Middle frontal gyrus (tissue), 1 donor: ENCODE results near the gene SARS2.

Source experiments
- DNase-seq: peaks from one replicate; pipeline ENCODE4 v3.0.0-alpha.2; 2015; ENCODE audit warnings: low spot score; ENCODE audit errors: extremely low spot score

The SARS2 gene

DNA sequence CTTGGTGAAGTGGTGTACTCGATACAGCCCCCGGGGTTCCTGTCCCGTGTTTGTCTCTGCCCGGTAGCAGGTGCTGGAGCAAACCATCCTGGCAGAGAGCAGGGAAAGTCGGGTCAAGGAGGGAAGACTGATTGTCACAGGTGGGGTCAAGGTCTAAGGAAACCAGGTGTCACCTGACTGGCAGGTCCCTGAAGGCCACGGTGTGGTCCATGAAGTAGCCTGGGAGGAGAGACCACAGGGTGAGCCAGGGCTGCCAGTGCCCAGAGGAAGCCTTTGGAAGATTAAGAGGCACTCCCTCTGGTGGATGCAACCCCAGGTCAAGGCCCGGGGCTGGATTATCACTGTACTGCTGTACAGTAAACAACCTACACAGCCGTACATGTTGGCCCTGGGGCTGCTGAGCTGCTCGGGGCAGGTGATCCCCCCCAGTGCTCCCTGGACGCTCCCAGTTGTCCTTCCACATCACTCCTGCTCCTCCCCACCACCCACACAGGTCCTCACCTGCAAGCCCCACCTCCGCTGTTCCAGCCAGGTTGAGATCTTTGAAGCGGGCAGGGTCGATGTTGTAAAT, 12.6 kb downstream of the SARS2 start:
- DNase-seq: no peak

DNA sequence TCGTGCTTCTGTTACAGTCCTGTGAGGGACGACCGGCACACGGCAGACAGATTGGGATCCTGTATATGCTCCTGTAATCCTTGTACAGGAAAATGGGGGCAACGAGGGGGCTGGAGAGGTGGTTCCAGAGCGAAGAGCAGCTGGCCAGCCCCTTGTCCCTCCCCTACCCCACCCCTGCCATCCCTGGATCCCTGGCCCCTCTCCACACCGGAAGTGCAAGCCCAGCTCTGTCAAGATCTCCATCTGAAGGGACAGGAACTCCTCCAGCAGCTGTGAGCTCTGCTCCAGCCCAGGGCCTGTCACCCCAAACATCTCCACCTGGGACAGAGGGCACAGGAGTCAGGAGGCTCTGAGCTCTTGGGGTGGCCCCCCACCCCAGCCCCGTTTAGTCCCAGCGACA, 13.0 kb downstream of the SARS2 start:
- no peak for DNase-seq

DNA sequence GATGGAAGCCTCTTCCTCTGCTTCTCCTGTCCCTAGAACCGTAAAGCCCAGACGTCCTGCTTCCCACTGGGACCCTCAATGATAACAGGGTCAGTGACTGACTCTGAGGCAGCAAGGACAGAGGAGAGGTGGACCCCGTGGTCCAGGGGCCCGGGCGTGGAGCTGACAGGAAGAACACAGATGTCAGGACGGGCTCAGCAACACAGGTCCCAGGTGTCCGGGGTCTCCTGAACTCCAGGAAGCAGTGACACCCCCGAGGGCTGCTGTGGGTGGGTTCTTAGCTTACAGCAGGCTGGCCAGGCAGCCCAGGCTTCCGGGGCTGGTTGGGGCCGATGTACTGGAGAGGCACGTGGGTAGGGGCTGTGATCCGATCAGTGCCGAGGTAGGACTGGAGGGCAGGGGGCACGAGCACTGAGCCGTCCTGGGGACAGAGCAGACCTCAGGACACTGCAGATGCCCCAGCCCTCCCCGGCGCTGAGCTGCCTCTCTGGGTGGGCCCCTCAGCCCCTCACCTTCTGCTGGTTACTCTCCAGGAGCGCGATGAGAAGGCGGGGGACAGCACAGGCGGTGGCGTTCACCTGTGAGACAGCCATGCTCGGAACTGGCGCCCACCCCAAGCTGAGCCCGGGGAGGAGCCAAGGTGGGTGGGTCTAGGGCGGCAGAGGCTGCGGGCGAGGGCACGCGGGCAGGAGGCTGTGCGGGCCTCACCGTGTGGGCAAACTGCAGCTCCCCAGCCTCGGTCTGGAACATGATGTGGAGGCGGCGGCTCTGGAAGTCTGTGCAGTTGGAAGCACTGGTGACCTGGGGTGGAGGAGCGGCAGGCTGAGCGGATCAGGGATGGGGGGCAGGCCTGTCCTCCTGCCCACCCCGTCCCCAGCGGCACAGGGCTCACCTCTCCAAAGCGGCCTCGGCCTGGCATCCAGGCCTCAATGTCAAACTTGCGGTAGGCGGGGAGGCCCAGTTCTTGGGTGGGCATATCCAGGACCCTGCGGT, 14.9 kb downstream of the SARS2 start:
- DNase-seq: no peak

DNA sequence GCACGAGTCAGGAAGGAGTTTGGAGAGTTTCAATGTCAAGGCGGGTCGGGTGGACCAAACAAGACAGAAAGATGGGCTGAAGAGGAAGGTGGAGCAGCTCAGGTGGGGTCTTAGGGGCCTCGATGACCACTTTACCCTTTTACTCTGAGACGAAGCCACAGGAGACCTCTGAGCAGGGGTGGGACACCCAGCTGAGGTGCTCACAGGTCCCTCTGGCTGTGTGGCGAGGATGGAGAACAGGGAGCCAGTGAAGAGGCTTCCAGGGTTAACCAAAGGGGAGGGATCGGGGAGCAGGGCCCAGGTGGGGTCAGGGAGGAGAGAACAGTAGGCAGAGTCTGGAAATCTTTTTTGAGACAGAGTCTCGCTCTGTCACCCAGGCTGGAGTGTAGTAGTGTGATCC, 16.6 kb downstream of the SARS2 start:
- no peak for DNase-seq

DNA sequence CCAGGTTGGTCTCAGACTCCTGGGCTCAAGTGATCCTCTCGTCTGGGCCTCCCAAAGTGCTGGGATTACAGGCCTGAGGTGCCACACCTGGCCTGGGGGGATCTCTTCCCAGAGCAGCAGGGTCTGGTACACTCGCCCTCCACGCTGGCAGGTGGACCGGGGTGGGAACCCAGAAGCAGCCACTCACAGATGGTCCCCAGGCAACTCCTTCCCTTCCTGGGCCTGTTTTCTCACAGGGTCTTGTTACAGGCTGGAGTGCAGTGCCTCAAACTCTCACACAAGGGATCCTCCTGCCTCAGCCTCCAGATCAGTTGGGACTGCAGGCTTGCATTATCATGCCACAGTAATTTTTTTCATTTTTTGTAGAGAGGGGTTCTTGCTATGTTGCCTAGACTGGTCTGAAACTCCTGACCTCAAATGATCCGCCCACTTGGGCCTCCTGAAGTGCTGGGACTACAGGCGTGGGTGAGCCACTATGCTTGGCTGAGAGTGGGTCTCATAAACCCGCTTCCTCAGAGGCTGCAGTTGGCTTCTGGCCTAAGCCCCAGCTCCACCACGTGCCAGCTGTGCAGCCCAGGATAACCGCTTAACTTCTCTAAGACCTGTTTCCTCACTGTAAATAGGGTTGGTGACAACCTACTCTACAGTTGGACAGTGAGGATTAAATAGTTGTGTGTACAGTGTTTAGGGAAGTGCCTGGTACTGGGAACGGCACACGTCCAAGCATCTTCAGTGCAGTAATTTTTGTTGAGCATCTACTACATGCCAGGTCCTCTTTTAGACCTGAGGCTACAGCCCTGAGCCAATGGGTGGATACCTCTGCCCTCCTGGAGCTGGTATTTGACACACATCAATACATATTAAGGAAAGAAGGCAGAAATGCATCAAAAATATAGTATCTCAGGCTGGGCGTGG, 17.7 kb downstream of the SARS2 start:
- DNase-seq: no peak

DNA sequence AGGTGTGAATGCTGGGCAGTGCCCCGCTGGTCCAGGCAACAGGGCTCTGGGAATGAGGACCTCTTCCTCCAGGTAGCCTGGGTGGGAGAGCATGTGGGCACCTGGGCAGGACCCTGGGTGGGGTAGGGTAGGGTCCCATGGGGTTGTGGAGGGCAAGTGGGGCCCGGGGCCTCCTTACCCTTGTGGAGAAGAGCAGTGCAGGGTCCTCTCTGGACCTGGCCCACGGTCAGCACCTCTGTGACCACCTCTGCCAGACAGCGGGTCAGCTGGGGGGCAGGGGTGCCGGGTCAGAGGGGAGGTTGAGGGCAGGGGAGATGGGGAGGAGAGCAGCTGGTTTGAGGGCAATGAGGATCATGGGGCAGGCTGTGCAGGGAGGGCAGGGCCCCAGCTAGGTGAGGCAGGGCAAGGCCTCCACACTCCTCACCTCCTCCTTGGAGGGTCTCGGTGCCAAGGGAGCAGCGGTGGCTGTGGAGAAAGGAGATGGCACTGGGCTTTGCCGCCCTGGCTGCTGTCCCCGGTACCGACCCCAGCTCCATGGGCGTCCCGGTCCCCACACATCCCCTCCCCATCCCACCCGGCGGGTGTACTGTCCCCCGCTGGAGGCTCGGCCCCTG, 19.1 kb downstream of the SARS2 start:
- DNase-seq: no peak

DNA sequence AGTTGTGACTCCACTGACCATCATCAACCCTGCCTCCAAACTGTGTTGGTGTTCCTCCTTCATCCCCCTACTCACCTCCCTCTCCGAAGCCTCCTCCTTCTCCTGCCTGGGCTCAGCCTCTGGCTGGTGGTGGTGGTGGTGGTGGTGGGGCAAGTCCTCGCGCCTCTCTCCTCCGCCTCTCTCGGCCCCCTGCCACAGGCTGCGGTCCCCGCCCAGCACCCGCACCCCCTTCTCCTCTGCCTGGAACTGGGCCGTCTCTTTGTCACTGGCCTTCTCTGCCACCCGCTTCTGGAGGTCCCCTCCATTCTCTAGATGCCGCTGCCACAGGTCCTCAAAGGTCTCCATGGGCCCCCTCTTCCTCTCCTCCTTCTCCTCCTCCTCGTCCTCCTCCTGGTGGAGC, 20.1 kb downstream of the SARS2 start:
- no peak for DNase-seq

DNA sequence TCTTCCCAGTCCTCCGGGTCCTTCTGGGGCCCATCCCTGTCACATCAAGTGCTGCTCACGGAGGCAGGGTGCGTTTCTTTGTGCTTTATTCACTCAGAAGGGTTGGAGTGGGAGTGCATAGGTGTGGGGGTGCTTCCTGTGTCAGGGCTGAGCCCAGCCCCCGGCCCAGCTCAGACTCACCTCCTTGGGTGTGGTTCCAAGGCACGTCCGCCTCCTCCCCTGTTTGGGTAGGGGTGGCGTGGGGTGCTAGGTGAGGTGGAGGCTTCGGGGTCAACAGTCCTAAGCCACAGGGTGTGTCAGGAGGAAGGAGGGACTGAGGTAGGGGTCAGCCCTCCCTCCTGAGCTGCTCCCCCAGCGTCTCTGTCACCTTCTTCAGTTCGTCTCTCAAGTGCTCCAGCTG, 21.7 kb downstream of the SARS2 start:
- DNase-seq: no peak

DNA sequence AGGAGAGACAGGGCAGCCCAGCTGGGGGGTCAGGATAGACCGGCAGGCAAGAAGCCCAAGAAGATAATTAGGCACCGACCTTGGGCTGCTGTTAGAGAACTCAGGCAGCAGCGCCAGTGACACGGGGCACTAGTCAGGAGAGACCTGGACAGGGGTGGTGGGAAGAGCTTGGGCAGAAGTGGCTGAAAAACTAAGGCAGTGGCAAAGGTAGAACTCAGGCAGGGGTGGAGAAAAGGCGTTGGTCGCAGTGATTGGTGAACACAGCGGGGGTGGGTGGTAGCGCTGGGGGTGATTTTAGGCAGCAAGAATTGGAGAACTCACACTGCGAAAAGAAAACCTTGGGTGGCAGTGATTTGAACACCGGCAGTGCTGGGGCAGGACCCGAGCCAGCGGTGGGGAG, 22.9 kb downstream of the SARS2 start:
- DNase-seq: no peak

DNA sequence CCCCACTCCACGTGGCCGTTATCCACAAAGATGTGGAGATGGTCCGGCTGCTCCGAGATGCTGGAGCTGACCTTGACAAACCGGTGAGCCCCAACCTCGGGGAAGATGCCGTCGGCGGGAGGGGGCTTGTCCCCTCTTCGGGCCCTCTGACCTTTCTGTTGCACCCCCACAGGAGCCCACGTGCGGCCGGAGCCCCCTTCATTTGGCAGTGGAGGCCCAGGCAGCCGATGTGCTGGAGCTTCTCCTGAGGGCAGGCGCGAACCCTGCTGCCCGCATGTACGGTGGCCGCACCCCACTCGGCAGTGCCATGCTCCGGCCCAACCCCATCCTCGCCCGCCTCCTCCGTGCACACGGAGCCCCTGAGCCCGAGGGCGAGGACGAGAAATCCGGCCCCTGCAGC, 23.3 kb downstream of the SARS2 start:
- DNase-seq: no peak

DNA sequence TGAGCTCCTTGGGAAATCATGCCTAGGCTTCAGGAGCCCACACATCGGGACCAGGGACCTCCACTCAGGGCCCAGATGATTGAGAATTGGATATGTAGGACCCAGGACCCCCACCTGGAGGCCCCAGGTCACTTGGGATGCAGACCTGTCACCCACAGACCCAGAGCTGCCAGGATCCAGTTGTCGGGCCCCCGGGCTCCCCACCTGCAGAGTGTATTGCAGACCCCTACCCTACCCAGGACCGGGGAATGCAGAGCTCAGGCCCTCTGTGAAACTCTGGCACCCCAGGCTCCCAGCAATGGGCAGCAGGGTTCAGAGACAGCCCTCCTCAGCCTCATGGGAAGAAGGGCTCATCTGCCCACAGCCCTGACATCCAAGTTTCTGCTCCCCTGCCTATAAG, 24.9 kb downstream of the SARS2 start:
- no peak for DNase-seq

DNA sequence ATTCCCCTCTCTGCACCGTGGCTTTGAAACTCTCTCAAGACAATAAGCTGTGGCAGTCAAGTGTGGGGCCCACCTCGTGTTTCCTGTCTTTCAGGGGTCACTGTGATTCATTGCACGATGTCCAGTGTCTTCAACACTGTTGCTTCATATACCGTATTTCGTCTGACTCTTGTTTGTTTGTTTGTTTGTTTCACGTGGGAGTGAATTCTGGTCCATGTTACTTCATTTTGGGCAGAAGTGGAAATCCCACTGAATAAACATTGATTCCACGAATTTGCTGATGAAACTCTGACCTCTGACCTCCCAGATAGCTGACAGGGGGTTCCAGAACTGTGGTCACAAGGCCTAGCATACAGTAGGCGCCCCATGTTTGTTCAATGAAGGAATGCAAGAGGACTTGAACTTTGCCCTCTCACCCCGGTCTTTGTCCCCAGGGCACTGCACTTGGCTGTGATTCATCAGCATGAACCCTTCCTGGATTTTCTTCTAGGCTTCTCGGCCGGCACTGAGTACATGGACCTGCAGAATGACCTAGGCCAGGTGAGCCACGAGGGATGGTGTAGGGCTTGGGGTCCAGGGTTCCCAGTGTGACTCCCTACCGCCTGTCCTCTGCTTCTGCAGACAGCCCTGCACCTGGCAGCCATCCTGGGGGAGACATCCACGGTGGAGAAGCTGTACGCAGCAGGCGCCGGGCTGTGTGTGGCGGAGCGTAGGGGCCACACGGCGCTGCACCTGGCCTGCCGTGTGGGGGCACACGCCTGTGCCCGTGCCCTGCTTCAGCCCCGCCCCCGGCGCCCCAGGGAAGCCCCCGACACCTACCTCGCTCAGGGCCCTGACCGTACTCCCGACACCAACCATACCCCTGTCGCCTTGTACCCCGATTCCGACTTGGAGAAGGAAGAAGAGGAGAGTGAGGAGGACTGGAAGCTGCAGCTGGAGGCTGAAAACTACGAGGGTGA, 25.7 kb downstream of the SARS2 start:
- no peak for DNase-seq

DNA sequence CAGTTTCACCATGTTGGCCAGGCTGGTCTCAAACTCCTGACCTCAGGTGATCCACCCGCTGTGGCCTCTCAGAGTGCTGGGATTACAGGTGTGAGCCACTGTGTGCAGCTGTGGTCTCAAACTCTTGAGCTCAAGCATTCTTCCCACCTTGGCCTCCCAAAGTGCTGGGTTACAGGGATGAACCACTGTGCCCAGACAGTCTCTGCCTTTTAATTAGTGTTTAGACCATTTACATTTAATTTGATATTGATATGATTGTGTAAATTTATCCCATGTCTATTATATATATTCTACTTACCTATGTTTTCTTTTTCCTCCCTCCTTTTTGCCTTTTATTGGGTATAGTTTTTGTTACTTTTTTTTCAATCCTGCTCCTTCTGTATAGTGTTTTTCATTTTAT, 28.9 kb downstream of the SARS2 start:
- no peak for DNase-seq

DNA sequence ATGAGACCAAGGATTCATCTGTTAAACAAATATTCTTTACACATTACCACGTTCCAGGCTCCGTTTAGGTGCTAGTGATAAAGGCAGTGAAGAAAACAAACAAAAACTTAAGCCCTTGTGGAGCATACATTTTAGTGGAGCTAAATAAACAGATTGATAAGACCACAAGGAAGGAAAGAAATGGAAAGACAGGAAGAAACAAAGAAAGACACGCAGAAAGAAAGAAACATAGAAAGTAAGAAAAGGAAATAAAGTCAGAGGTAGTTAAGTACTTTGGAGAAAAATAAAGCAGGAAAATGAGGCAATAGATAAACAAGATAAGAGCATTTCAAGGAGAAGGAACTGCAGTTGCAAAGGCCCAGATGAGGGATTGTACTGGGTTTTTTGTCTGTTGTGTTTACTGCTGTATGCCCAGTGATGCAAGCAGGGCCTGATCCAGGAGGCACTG, 29.8 kb downstream of the SARS2 start:
- DNase-seq: no peak

DNA sequence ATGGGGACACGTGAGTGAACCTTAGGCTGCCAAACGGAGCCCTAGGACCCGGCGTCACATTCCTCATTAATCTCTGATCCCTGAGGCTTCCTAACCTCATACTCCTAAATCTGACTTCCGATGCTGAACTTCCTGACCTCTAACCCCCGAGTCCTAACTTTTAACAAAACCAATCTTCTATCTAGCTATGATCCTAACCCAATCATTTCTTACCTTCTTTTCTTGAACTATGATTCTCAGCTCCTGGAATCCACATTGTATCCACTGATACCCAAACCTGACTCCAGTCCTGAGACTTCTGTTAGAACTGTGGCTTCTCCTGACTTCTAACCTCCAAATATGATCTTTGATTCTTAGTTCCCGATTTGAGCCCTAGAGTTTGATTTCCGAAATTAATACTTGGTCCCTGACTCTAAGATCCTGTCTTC, 30.3 kb downstream of the SARS2 start:
- peak; percentile 44 for DNase-seq

DNA sequence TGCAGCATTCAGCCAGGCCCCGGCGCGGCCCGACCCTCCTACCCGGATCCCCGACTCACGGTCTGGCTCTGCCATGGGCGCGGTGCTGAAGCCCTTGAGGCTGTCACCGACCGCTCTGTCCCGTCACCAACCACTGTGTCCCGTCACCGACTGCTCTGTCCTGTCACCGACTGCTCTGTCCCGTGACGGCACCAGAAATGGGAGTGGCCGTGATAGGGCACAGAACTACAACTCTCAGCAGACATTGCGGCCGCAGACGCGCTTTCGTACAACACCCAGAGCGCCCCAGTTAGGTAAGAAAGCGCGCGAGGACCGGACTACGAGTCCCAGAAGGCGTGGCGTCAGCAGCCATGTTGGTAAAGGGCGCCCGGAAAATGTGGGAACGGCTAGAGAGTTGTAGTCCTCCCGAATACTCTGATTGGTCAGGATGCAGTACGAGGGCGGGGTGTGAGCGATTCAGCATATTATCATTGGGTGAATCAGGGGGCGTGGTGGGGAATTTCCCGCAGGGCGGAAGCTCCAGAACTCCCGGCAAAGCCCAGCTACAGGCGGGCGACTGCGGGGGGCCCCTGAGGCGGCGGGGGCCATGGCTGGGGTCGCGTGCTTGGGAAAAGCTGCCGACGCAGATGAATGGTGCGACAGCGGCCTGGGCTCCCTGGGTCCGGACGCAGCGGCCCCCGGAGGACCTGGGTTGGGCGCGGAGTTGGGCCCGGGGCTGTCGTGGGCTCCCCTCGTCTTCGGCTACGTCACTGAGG, 30.9 kb downstream of the SARS2 start, which contains the start of the genes NFKBIB and SIRT2:
Gene NFKBIB, plus strand, starts transcription at position 523 of the 755 bp plus-strand sequence. Its CDS starts 64 bp downstream, at position 587.
Gene SIRT2, minus strand, starts transcription at position 172 of the 755 bp plus-strand sequence. Its CDS starts 97 bp downstream, at position 75.
- DNase-seq: peak; percentile 100

DNA sequence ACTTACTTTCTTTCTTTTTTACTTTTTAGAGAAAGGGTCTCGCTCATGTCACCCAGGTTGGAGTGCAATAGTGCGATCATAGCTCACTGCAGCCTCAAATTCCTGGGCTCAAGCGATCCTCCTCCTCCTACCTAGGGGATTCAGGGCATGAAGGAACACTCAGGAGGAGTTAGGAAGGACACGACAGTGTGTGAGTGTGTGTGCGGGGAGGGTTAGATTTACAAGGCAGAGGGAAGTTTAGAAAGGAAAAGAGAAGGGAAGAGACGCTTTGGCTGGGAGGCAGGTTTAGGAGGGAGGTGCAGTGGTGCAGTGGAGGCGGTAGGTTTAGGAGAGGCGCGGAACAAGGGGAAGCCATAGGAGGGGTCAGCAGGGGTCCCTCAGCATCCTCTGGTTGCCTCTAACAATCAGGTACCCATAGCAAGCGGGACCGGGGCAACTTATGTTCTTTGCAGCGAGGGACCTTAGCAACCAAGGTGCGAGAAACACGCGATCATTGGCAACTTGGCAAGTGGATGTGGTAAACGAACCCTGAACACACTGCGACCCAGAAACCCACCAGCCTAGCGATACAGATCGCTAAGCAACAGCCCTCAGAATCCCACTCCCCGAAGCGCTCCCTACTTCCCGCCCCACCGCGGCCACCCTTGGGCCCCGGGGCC, 31.6 kb downstream of the SARS2 start:
- DNase-seq: no peak

DNA sequence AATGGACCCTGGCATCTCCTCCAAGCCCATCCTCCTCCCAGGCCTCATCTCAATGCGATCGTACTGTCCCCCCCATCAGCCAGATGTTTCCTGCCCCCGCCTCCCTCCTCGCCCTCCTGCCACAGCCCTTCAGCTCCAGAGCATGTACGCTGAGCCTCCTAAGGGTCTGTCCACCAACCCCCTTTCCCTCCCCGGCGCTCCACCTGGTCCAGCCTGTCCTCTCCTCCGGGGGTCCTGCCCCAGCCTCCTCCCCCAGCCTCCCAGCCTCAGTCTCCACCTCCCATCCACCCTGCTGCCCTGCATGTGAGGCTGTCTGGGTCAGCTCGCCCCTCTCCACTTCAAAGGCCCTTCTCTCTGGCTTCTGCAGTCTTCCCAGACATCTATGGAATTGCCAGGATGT, 35.6 kb downstream of the SARS2 start:
- DNase-seq: no peak
